ENCODE measurements around the gene DEDD. TPM values are rescaled to one million over a fixed set of nuclear protein-coding genes. Genes with fewer than 3 reads are reported as not detected.

The DEDD gene
- total and polyA plus RNA-seq, 11 donors, result 13.8 to 38.8 (median 26.5) TPM

- Histone ChIP-seq H3K4me3 (peak overlapping the region in 9 of 12 donors; percentile 67 to 96 (median 78)), H3K36me3 (peaks cover 0 to 52% (median 47%) of the 10 kb centered on the region in 9 donors), H3K9me3 (no peaks in the 10 kb centered on the region), H3K27me3 (no peaks in the 10 kb centered on the region), H3K4me1 (peaks cover 6 to 49% (median 29%) of the 10 kb centered on the region in 12 donors), H3K27ac (peak overlapping the region in 9 of 12 donors; percentile 60 to 95 (median 90))
- WGBS, 4 donors, result 86 to 91% (median 90%) methylated on average over 10 of the region's 10 CpGs
- ATAC-seq (no peak), DNase-seq (peak in 1 of 5 donors; percentile 10)
- intact Hi-C loops (cut with DNase I), result no loop called here
- TF ChIP-seq POLR2A (IDR thresholded peaks at IDR 0.05) (no peak), CTCF (IDR thresholded peaks at IDR 0.05) (no peak)
Observed at GRCh38 chr1:161175771-161176453, 43.4 kb upstream of the DEDD start.

GRCh38 chr1:161174911-161175310 is 42.4 kb upstream of the DEDD start:
- Histone ChIP-seq H3K36me3 (peaks cover 0 to 62% (median 57%) of the 10 kb centered on the region in 9 donors), H3K4me3 (no peak overlapping the region), H3K27me3 (no peaks in the 10 kb centered on the region), H3K4me1 (peaks cover 6 to 44% (median 29%) of the 10 kb centered on the region in 12 donors), H3K9me3 (no peaks in the 10 kb centered on the region), H3K27ac (no peak overlapping the region)
- intact Hi-C loops (cut with DNase I), result no loop called here
- TF ChIP-seq POLR2A (IDR thresholded peaks at IDR 0.05) (no peak), CTCF (IDR thresholded peaks at IDR 0.05) (no peak)
- ATAC-seq (no peak), DNase-seq (no peak)
- WGBS, 4 donors, result 94 to 96% (median 95%) methylated on average over 11 of the region's 11 CpGs

GRCh38 chr1:161173711-161174110 is 41.2 kb upstream of the DEDD start:
- ATAC-seq (no peak), DNase-seq (peak in 1 of 5 donors; percentile 14)
- peaks cover 0 to 74% (median 69%) of the 10 kb centered on the region in 9 donors for H3K36me3 ChIP-seq
- H3K4me3 ChIP-seq, result no peak overlapping the region
- TF ChIP-seq CTCF (IDR thresholded peaks at IDR 0.05) (no peak), POLR2A (IDR thresholded peaks at IDR 0.05) (no peak)
- H3K9me3 ChIP-seq, result no peaks in the 10 kb centered on the region
- no peaks in the 10 kb centered on the region for H3K27me3 ChIP-seq
- 93 to 96% (median 94%) methylated on average over 11 of the region's 11 CpGs for WGBS, 4 donors
- peak overlapping the region in 10 of 12 donors; percentile 22 to 73 (median 49) for H3K27ac ChIP-seq
- intact Hi-C loops (cut with DNase I), result no loop called here
- peaks cover 6 to 44% (median 29%) of the 10 kb centered on the region in 12 donors for H3K4me1 ChIP-seq

GRCh38 chr1:161172776-161173376 is 40.4 kb upstream of the DEDD start:
- Histone ChIP-seq H3K4me1 (peaks cover 6 to 41% (median 27%) of the 10 kb centered on the region in 12 donors), H3K27ac (peak overlapping the region in 11 of 12 donors; percentile 22 to 73 (median 50)), H3K4me3 (no peak overlapping the region), H3K36me3 (peaks cover 0 to 81% (median 70%) of the 10 kb centered on the region in 9 donors), H3K27me3 (no peaks in the 10 kb centered on the region), H3K9me3 (no peaks in the 10 kb centered on the region)
- no peak for TF ChIP-seq POLR2A (IDR thresholded peaks at IDR 0.05)
- TF ChIP-seq CTCF (IDR thresholded peaks at IDR 0.05), result no peak
- 11 to 33% (median 22%) methylated on average over 4 of the region's 4 CpGs for WGBS, 4 donors
- intact Hi-C loops (cut with DNase I), result no loop called here
- DNase-seq (peak in 3 of 5 donors; percentile 44 to 66 (median 50)), ATAC-seq (peak in 1 of 4 donors; percentile 19)

Measured in heart left ventricle (tissue), 16 donors.